Choroid plexus epithelial cell (primary cell): ENCODE measurements around the gene ODC1.

Experiments used
- DNase-seq: peaks from one replicate; pipeline ENCODE4 v3.0.0-alpha.2; 2010; ENCODE audit warnings: low read depth
- H3K4me3 ChIP-seq: 2 replicates; pipeline ENCODE4 v1.5.1; 2011; ENCODE audit warnings: low read depth, mild to moderate bottlenecking, control low read depth, low read length, moderate library complexity
- TF ChIP-seq, protein P1 (sequence below): conservative IDR thresholded peaks from 2 replicates; pipeline ENCODE4 v1.5.1; 2011; ENCODE audit warnings: low read depth, mild to moderate bottlenecking, control low read depth, inconsistent platforms, low read length, moderate library complexity

ODC1 gene

GRCh38 chr2:10437806-10438205 lies 10.3 kb downstream of the ODC1 start:
- no peak for DNase-seq
- H3K4me3 ChIP-seq: no peak overlapping the region
- TF ChIP-seq, protein P1, sequence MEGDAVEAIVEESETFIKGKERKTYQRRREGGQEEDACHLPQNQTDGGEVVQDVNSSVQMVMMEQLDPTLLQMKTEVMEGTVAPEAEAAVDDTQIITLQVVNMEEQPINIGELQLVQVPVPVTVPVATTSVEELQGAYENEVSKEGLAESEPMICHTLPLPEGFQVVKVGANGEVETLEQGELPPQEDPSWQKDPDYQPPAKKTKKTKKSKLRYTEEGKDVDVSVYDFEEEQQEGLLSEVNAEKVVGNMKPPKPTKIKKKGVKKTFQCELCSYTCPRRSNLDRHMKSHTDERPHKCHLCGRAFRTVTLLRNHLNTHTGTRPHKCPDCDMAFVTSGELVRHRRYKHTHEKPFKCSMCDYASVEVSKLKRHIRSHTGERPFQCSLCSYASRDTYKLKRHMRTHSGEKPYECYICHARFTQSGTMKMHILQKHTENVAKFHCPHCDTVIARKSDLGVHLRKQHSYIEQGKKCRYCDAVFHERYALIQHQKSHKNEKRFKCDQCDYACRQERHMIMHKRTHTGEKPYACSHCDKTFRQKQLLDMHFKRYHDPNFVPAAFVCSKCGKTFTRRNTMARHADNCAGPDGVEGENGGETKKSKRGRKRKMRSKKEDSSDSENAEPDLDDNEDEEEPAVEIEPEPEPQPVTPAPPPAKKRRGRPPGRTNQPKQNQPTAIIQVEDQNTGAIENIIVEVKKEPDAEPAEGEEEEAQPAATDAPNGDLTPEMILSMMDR: no peak

- DNase-seq: no peak
- H3K4me3 ChIP-seq: no peak overlapping the region
- TF ChIP-seq, protein P1: no peak
These were observed 11.5 kb downstream of the ODC1 start for GRCh38 chr2:10436583-10437110.

GRCh38 chr2:10435820-10436204 lies 12.3 kb downstream of the ODC1 start:
- DNase-seq: no peak
- TF ChIP-seq, protein P1: no peak
- H3K4me3 ChIP-seq: no peak overlapping the region

- TF ChIP-seq, protein P1: peak; percentile 97
- H3K4me3 ChIP-seq: no peak overlapping the region
- peak; percentile 71 for DNase-seq
These were observed 13.0 kb downstream of the ODC1 start for GRCh38 chr2:10434886-10435819.

DNA sequence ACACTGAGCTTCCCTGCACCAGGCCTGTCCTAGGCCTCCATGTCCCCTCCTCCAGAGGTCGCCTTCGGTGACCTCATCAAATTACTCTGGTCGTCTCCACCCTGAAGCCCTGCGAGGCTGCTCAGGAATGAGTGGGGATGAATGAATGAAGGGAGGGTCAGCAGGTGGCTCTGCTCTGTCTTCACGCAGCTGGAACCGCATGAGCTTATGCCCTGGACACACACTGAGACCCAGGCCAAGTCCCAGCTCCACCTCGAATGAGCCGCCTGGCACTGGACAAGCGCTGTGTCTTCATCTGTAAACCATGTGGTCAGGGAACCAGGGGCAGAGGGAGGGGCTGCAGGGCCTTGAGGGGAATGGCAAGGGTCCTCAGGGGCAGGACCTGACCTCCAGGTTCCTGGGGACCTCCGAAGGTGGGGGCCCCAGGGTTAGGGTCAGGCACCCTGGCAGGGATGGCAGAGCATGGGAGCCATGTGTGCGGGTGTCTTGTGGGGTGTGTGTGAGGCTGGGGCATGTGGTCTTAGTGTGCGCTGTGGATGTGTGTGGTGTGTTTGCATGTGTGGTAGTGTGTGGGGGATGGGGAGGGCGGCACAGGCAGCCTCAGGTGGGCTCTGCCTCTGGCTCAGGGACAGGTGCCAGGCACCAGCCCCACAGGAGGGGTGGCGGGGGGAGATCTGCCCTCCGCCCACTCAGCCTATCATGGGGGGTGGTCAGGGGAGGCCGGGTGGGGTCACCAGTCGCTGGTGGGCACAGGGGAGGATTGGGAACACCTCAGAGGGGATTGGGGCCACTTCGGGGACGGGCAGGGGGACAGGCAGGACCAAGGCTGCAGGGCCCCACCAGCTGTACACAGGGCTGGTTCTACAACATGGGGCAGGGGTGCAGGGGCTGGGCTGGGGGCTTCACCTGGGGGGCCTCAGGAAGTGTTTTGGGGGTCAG lies 13.9 kb downstream of the ODC1 start:
- no peak for DNase-seq
- no peak overlapping the region for H3K4me3 ChIP-seq
- TF ChIP-seq, protein P1: no peak

DNA sequence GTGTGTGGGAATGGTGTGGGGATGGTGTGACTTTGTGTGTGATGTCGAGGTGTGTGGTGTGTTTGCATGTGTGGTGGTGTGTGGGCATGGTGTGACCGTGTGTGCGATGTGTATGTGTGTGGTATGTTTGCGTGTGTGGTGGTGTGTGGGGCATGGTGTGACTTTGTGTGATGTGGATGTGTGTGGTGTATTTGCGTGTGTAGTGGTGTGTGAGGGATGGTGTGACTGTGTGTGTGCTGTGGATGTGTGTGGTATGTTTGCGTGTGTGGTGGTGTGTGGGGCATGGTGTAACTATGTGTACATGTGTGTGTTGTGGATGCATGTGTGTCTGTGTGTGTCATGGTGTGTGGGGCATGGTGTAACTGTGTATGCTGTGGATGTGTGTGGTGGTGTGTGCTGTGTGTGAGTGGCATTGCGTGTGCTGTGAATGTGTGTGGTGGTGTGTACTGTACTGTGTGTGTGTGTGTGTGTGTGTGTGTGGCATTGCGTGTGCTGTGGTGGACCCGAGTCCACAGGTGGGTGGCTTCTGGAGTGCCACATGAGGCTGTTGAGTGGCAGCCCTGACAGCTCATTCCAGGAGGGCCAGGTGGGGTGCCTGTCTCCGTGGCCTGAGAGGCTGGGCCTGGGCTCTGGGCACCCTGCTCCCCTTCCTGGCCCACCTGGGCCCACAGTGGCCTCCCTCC lies 14.7 kb downstream of the ODC1 start:
- H3K4me3 ChIP-seq: no peak overlapping the region
- no peak for DNase-seq
- TF ChIP-seq, protein P1: no peak
